ENCODE data around the gene SLC45A2. TPM values are rescaled to one million over a fixed set of nuclear protein-coding genes. Genes with fewer than 3 reads are reported as not detected.

SLC45A2 gene
- total and polyA plus RNA-seq, 7 donors = 0.08 to 0.24 TPM; not detected in 5

GRCh38 chr5:33975852-33976251 is 8.6 kb downstream of the SLC45A2 start:
- H3K27me3 ChIP-seq (ENCODE audit: insufficient read depth in 3 of 3, low read length in 2 of 3) = no peaks in the 10 kb centered on the region
- intact Hi-C loops (cut with DNase I) = no loop called here
- H3K9me3 ChIP-seq = no peaks in the 10 kb centered on the region
- no peak overlapping the region for H3K27ac ChIP-seq
- H3K36me3 ChIP-seq (ENCODE audit: insufficient read depth in 1 of 2, low read depth in 1 of 2) = no peaks in the 10 kb centered on the region
- no peak for TF ChIP-seq CTCF (IDR thresholded peaks at IDR 0.05)
- no peaks in the 10 kb centered on the region for H3K4me1 ChIP-seq
- DNase-seq (no peak), ATAC-seq (no peak)
- no peak overlapping the region for H3K4me3 ChIP-seq
- 46 to 51% (median 48%) methylated on average over 5 of the region's 5 CpGs for WGBS, 3 donors

- no peak for ATAC-seq
- intact Hi-C loops (cut with DNase I) = no loop called here
- 78 to 90% (median 83%) methylated on average over 2 of the region's 2 CpGs for WGBS, 3 donors
Observed at GRCh38 chr5:33973271-33973670, 11.2 kb downstream of the SLC45A2 start.

GRCh38 chr5:33969572-33970452 is 14.7 kb downstream of the SLC45A2 start:
- Histone ChIP-seq H3K27me3 (ENCODE audit: insufficient read depth in 3 of 3, low read length in 2 of 3) (no peaks in the 10 kb centered on the region), H3K4me1 (no peaks in the 10 kb centered on the region), H3K4me3 (no peak overlapping the region), H3K9me3 (no peaks in the 10 kb centered on the region), H3K36me3 (ENCODE audit: insufficient read depth in 1 of 2, low read depth in 1 of 2) (no peaks in the 10 kb centered on the region), H3K27ac (no peak overlapping the region)
- DNase-seq (no peak), ATAC-seq (no peak)
- intact Hi-C loops (cut with DNase I) = no loop called here
- TF ChIP-seq CTCF (IDR thresholded peaks at IDR 0.05) = peak; percentile 38
- WGBS, 3 donors = 45 to 61% (median 49%) methylated on average over 10 of the region's 10 CpGs

More at GRCh38 chr5:33973271-33973670, 11.2 kb downstream of the SLC45A2 start:
- Histone ChIP-seq H3K4me3 (no peak overlapping the region), H3K9me3 (no peaks in the 10 kb centered on the region), H3K27ac (no peak overlapping the region), H3K27me3 (ENCODE audit: insufficient read depth in 3 of 3, low read length in 2 of 3) (no peaks in the 10 kb centered on the region), H3K4me1 (no peaks in the 10 kb centered on the region), H3K36me3 (ENCODE audit: insufficient read depth in 1 of 2, low read depth in 1 of 2) (no peaks in the 10 kb centered on the region)
- no peak for TF ChIP-seq CTCF (IDR thresholded peaks at IDR 0.05)
- no peak for DNase-seq

- no peak for TF ChIP-seq CTCF (IDR thresholded peaks at IDR 0.05)
- Histone ChIP-seq H3K36me3 (ENCODE audit: insufficient read depth in 1 of 2, low read depth in 1 of 2) (no peaks in the 10 kb centered on the region), H3K4me3 (no peak overlapping the region), H3K4me1 (no peaks in the 10 kb centered on the region), H3K9me3 (no peaks in the 10 kb centered on the region), H3K27ac (no peak overlapping the region), H3K27me3 (ENCODE audit: insufficient read depth in 3 of 3, low read length in 2 of 3) (no peaks in the 10 kb centered on the region)
- no peak for ATAC-seq
- DNase-seq = no peak
- WGBS, 3 donors = 68 to 72% (median 71%) methylated on average over 3 of the region's 3 CpGs
- intact Hi-C loops (cut with DNase I) = no loop called here
Observed at GRCh38 chr5:33968211-33969005, 16.1 kb downstream of the SLC45A2 start.
